ENCODE data around the gene PSMD11. TPM values are rescaled to one million over a fixed set of nuclear protein-coding genes. Genes with fewer than 3 reads are reported as not detected.

Gene PSMD11
- total and polyA plus RNA-seq, 2 of the 13 experiments (the other 11 are each of a cell fraction or from before 2014, with no cell fraction given), result 69.8 to 152 TPM

GRCh38 chr17:32486111-32486700 is 41.9 kb downstream of the PSMD11 start (continued):
- no peak for TF ChIP-seq ZNF557 (CRISPR knock-in tag; IDR thresholded peaks at IDR 0.05)
- 0 out of 2 replicates have a peak, but pooled peaks have one; percentile 23 for TF ChIP-seq REL (CRISPR knock-in tag; conservative IDR thresholded peaks at IDR 0.05)
- TF ChIP-seq AHR (CRISPR knock-in tag; IDR thresholded peaks at IDR 0.05), result no peak
- no peak for TF ChIP-seq CHD4 (IDR thresholded peaks at IDR 0.05; ENCODE audit: borderline replicate concordance, low read length)
- TF ChIP-seq HIC2 (CRISPR knock-in tag; IDR thresholded peaks at IDR 0.05; ENCODE audit: low read depth), result no peak; the same call in 1 of the 2 replicates
- no peak for TF ChIP-seq ZNF350 (CRISPR knock-in tag; IDR thresholded peaks at IDR 0.05; ENCODE audit: borderline replicate concordance, low read depth)
- no peak for TF ChIP-seq ATF6 (CRISPR knock-in tag; conservative IDR thresholded peaks at IDR 0.05)
- TF ChIP-seq MEIS2 (CRISPR knock-in tag; IDR thresholded peaks at IDR 0.05), result peak; percentile 76; the same call in 1 of the 2 replicates
- TF ChIP-seq TFE3 (CRISPR knock-in tag; IDR thresholded peaks at IDR 0.05), result no peak
- TF ChIP-seq ZNF276 (CRISPR knock-in tag; IDR thresholded peaks at IDR 0.05; ENCODE audit: low read depth), result no peak
- TF ChIP-seq SNAI1 (CRISPR knock-in tag; IDR thresholded peaks at IDR 0.05; ENCODE audit: borderline replicate concordance), result no peak
- no peak for TF ChIP-seq FOXM1 (CRISPR knock-in tag; IDR thresholded peaks at IDR 0.05)
- TF ChIP-seq ZNF12 (CRISPR knock-in tag; IDR thresholded peaks at IDR 0.05), result no peak
- no peak for TF ChIP-seq ZNF451 (CRISPR knock-in tag; IDR thresholded peaks at IDR 0.05)
- TF ChIP-seq ZBTB3 (CRISPR knock-in tag; IDR thresholded peaks at IDR 0.05; ENCODE audit: borderline replicate concordance, low read depth), result no peak
- 0 out of 2 replicates have a peak, but pooled peaks have one; percentile 32 for TF ChIP-seq CBX5 (CRISPR knock-in tag; IDR thresholded peaks at IDR 0.05; ENCODE audit: borderline replicate concordance)
- no peak for TF ChIP-seq KLF11 (CRISPR knock-in tag; IDR thresholded peaks at IDR 0.05)
- TF ChIP-seq BATF2 (CRISPR knock-in tag; IDR thresholded peaks at IDR 0.05), result no peak
- TF ChIP-seq KLF13 (CRISPR knock-in tag; IDR thresholded peaks at IDR 0.05), result no peak
- TF ChIP-seq TBX2 (CRISPR knock-in tag; IDR thresholded peaks at IDR 0.05; ENCODE audit: borderline replicate concordance), result peak; percentile 30; the same call in 1 of the 2 replicates
- no peak for TF ChIP-seq ZNF567 (CRISPR knock-in tag; IDR thresholded peaks at IDR 0.05; ENCODE audit: borderline replicate concordance)
- no peak for TF ChIP-seq CEBPG (CRISPR knock-in tag; IDR thresholded peaks at IDR 0.05)
